WTC11 (cell line): ENCODE results near the gene KIRREL3.
"Not testable (repeated sequence)": the region's sequence is repeated elsewhere in the genome, so short reads cannot be mapped to it uniquely, and the experiment has no call there.

Experiments
- ELF4 ChIP-seq: sonication (generic); formaldehyde crosslinking; IDR thresholded peaks from 2 replicates; pipeline ENCODE4 v1.8.1; 2022; ENCODE audit warnings: low read depth, mild to moderate bottlenecking, moderate library complexity, missing genetic modification reagents
- ETV6 ChIP-seq: sonication (generic); formaldehyde crosslinking; IDR thresholded peaks from 2 replicates; pipeline ENCODE4 v1.8.1; 2022; ENCODE audit warnings: mild to moderate bottlenecking, missing genetic modification reagents
- IRF2 ChIP-seq: sonication (generic); formaldehyde crosslinking; IDR thresholded peaks from 2 replicates; pipeline ENCODE4 v1.8.0; 2022; ENCODE audit warnings: low read depth, missing genetic modification reagents, borderline replicate concordance
- JUN ChIP-seq: sonication (generic); formaldehyde crosslinking; IDR thresholded peaks from 2 replicates; pipeline ENCODE4 v1.8.0; 2023; ENCODE audit warnings: mild to moderate bottlenecking, missing genetic modification reagents
- KAT7 ChIP-seq: sonication (generic); formaldehyde crosslinking; IDR thresholded peaks from 2 replicates; pipeline ENCODE4 v1.8.1; 2023; ENCODE audit warnings: missing genetic modification reagents, mild to moderate bottlenecking, borderline replicate concordance
- NR3C1 ChIP-seq: sonication (generic); formaldehyde crosslinking; conservative IDR thresholded peaks from 2 replicates; pipeline ENCODE4 v1.8.1; 2023; ENCODE audit warnings: low read depth, mild to moderate bottlenecking, missing genetic modification reagents
- ZNF121 ChIP-seq: sonication (generic); formaldehyde crosslinking; IDR thresholded peaks from 2 replicates; pipeline ENCODE4 v1.8.0; 2023; ENCODE audit warnings: missing genetic modification reagents
- TF ChIP-seq, protein P1 (sequence below): fragments of 200-600 bp; IDR thresholded peaks from 2 replicates; pipeline ENCODE4 v1.8.0; 2022; ENCODE audit warnings: antibody characterized with exemption
- TF ChIP-seq, protein P2 (sequence below): sonication (generic); formaldehyde crosslinking; IDR thresholded peaks from 2 replicates; pipeline ENCODE4 v1.8.0; 2022; ENCODE audit warnings: mild to moderate bottlenecking, missing genetic modification reagents
- TF ChIP-seq, protein P3 (sequence below): sonication (generic); formaldehyde crosslinking; IDR thresholded peaks from 2 replicates; pipeline ENCODE4 v1.8.0; 2022; ENCODE audit warnings: mild to moderate bottlenecking, missing genetic modification reagents
- TF ChIP-seq, protein P4 (sequence below): sonication (generic); formaldehyde crosslinking; IDR thresholded peaks from 2 replicates; pipeline ENCODE4 v1.8.1; 2023; ENCODE audit warnings: mild to moderate bottlenecking, missing genetic modification reagents, moderate library complexity

DNA sequence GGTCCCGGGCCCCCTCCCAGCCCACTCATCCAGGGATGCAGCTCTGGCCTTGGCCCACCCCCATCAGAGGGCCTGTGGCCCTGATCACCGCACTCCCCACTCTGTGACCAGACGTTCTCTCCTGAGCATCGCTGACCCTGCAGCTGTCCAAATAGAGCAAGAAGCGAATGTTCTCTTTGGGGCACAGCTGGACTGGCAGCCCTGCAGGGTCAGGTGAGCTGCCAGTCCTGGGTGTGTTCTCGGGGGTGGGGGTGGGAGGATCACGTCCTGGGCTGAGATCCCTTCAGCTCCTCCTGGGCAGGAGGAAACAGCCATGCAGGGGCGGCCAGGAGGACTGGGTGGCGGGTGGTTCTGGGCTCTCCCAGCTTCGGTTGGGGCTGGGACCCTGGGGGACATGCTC is 618.6 kb downstream of the KIRREL3 start:
- TF ChIP-seq, protein P1, sequence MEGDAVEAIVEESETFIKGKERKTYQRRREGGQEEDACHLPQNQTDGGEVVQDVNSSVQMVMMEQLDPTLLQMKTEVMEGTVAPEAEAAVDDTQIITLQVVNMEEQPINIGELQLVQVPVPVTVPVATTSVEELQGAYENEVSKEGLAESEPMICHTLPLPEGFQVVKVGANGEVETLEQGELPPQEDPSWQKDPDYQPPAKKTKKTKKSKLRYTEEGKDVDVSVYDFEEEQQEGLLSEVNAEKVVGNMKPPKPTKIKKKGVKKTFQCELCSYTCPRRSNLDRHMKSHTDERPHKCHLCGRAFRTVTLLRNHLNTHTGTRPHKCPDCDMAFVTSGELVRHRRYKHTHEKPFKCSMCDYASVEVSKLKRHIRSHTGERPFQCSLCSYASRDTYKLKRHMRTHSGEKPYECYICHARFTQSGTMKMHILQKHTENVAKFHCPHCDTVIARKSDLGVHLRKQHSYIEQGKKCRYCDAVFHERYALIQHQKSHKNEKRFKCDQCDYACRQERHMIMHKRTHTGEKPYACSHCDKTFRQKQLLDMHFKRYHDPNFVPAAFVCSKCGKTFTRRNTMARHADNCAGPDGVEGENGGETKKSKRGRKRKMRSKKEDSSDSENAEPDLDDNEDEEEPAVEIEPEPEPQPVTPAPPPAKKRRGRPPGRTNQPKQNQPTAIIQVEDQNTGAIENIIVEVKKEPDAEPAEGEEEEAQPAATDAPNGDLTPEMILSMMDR: not testable (repeated sequence)
- not testable (repeated sequence) for TF ChIP-seq ZNF121, ELF4, KAT7, NR3C1, ETV6, IRF2, JUN (CRISPR knock-in tag)
- TF ChIP-seq, protein P2, sequence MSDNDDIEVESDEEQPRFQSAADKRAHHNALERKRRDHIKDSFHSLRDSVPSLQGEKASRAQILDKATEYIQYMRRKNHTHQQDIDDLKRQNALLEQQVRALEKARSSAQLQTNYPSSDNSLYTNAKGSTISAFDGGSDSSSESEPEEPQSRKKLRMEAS (CRISPR knock-in tag): not testable (repeated sequence)
- TF ChIP-seq, protein P3, sequence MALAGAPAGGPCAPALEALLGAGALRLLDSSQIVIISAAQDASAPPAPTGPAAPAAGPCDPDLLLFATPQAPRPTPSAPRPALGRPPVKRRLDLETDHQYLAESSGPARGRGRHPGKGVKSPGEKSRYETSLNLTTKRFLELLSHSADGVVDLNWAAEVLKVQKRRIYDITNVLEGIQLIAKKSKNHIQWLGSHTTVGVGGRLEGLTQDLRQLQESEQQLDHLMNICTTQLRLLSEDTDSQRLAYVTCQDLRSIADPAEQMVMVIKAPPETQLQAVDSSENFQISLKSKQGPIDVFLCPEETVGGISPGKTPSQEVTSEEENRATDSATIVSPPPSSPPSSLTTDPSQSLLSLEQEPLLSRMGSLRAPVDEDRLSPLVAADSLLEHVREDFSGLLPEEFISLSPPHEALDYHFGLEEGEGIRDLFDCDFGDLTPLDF (CRISPR knock-in tag): not testable (repeated sequence)
- TF ChIP-seq, protein P4, sequence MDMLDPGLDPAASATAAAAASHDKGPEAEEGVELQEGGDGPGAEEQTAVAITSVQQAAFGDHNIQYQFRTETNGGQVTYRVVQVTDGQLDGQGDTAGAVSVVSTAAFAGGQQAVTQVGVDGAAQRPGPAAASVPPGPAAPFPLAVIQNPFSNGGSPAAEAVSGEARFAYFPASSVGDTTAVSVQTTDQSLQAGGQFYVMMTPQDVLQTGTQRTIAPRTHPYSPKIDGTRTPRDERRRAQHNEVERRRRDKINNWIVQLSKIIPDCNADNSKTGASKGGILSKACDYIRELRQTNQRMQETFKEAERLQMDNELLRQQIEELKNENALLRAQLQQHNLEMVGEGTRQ (CRISPR knock-in tag): not testable (repeated sequence)
